ENCODE data around the gene LCK.

Gene LCK

DNA sequence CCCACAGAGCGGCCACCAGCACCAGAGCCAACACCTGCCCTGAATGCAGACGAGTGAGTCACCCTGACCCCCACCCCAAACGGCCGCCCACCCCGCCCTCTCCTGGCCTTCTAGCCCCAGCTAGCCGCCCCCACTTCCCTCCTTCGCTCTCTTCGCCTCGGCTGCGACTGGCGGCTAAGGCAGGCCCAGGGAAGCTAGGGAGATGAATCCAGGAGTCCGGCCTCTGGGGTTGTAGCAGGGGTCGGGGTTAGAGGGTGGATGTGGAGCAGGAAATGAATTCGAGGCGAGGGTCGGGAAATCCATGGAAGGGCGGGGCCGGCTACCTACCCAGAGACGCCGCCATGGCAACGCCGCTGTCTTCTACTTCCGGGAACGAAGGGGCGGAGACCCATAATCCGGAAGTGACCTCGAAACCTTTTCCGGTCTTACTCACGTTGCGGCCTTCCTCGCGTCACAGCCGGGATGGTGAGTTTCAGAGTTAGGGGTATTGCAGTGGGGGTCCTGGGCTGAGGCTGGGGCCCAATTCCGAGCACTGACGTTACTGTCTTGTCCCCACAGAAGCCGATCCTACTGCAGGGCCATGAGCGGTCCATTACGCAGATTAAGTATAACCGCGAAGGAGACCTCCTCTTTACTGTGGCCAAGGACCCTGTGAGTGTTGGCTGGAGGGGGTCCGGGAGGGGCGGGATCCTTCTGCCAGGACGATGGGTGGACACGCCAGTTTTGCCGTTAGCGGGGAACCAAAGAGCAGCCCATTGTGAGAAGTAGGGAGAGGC, 28.9 kb upstream of the LCK start, which contains the start of the genes EIF3I and TMEM234:
Gene EIF3I (plus strand): TSS at position 428 of the 776 bp plus-strand sequence. CDS start 35 bp downstream, at position 463.
Gene TMEM234 (minus strand): TSS at position 374 of the 776 bp plus-strand sequence. CDS start 31 bp downstream, at position 343.
- H2BK120ac ChIP-seq (ENCODE audit: low read depth, low read length) = no peak within 1 kb of the TSS
- H3K36me3 ChIP-seq (ENCODE audit: control insufficient read depth, insufficient read depth, low read length) = peaks cover 7% of the 10 kb centered on the region
- no CpG with 5 or more reads among the region's 46 CpGs for WGBS (ENCODE audit: extremely low coverage, insufficient coverage, low lambda C conversion rate)

GRCh38 chr1:32223683-32224082, 27.4 kb upstream of the LCK start:
- Histone ChIP-seq H4K8ac (ENCODE audit: low read depth, low read length) (no peak overlapping the region), H3K9ac (ENCODE audit: low read length) (no peak overlapping the region), H2BK120ac (ENCODE audit: low read depth, low read length) (no peak overlapping the region), H2BK15ac (replicated peaks; ENCODE audit: low read depth) (no peak overlapping the region), H2BK5ac (ENCODE audit: low read length) (no peak overlapping the region), H3K27ac (ENCODE audit: low read depth, low read length) (no peak overlapping the region), H3K4me2 (ENCODE audit: low read length) (no peak overlapping the region), H3K56ac (ENCODE audit: low read length) (no peak overlapping the region), H2AK5ac (ENCODE audit: low read length) (no peak overlapping the region), H3K79me2 (ENCODE audit: control insufficient read depth, insufficient read depth, low read length) (peaks cover 16% of the 10 kb centered on the region), H3K4me3 (ENCODE audit: low read length) (no peak overlapping the region), H3K4ac (ENCODE audit: low read depth, low read length) (no peak overlapping the region), H3K36me3 (ENCODE audit: control insufficient read depth, insufficient read depth, low read length) (peaks cover 13% of the 10 kb centered on the region), H3K27me3 (ENCODE audit: insufficient read depth, low read length, poor library complexity) (no peaks in the 10 kb centered on the region), H3K79me1 (ENCODE audit: low read length) (peaks cover 17% of the 10 kb centered on the region), H3K4me1 (ENCODE audit: control insufficient read depth, low read depth, low read length) (peaks cover 5% of the 10 kb centered on the region), H4K5ac (ENCODE audit: low read length) (no peak overlapping the region), H3K23ac (ENCODE audit: low read length) (no peak overlapping the region), H3K18ac (ENCODE audit: low read length) (no peak overlapping the region)
- DNase-seq = peak; percentile 27
- whole genome bisulfite sequencing (ENCODE audit: extremely low coverage, insufficient coverage, low lambda C conversion rate) = no CpG with 5 or more reads among the region's 3 CpGs

More for the DNA sequence above, 28.9 kb upstream of the LCK start, which contains the start of the genes EIF3I and TMEM234:
- H3K23ac ChIP-seq (ENCODE audit: low read length) = peak within 1 kb of the TSS; percentile 17
- H3K9ac ChIP-seq (ENCODE audit: low read length) = peak within 1 kb of the TSS; percentile 95
- H2BK15ac ChIP-seq (replicated peaks; ENCODE audit: low read depth) = no peak within 1 kb of the TSS
- peak within 1 kb of the TSS; percentile 77 for H3K4me2 ChIP-seq (ENCODE audit: low read length)
- H3K79me2 ChIP-seq (ENCODE audit: control insufficient read depth, insufficient read depth, low read length) = peaks cover 16% of the 10 kb centered on the region
- H3K27ac ChIP-seq (ENCODE audit: low read depth, low read length) = peak within 1 kb of the TSS; percentile 64
- no peaks in the 10 kb centered on the region for H3K27me3 ChIP-seq (ENCODE audit: insufficient read depth, low read length, poor library complexity)
- no peak within 1 kb of the TSS for H4K5ac ChIP-seq (ENCODE audit: low read length)
- no peak within 1 kb of the TSS for H4K8ac ChIP-seq (ENCODE audit: low read depth, low read length)
- H3K4me1 ChIP-seq (ENCODE audit: control insufficient read depth, low read depth, low read length) = peaks cover 5% of the 10 kb centered on the region
- H3K18ac ChIP-seq (ENCODE audit: low read length) = peak within 1 kb of the TSS; percentile 33
- peak within 1 kb of the TSS; percentile 93 for H3K4me3 ChIP-seq (ENCODE audit: low read length)
- peak within 1 kb of the TSS; percentile 94 for H3K56ac ChIP-seq (ENCODE audit: low read length)
- peak; percentile 98 for DNase-seq
- H2BK5ac ChIP-seq (ENCODE audit: low read length) = peak within 1 kb of the TSS; percentile 64
- H3K4ac ChIP-seq (ENCODE audit: low read depth, low read length) = peak within 1 kb of the TSS; percentile 49
- H3K79me1 ChIP-seq (ENCODE audit: low read length) = peaks cover 17% of the 10 kb centered on the region
- H2AK5ac ChIP-seq (ENCODE audit: low read length) = peak within 1 kb of the TSS; percentile 25

DNA sequence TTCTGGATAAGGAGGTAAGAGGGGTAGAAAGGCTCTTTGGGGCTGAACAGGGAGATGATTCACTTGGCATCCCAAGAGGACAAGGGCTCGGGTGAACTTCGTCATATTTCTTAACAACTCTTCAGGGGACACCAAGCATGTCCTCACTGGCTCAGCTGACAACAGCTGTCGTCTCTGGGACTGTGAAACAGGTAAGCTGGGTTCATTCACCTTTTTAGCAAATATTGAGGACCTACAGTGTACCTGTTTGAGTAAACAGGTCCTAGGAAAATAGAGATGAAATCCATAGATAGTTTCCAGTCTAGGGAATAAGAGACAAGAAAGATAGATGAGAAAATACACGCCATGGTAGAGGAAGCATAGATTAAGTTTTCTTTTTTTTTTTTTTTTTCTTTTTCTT, 26.8 kb upstream of the LCK start:
- Histone ChIP-seq H3K23ac (ENCODE audit: low read length) (no peak overlapping the region), H3K36me3 (ENCODE audit: control insufficient read depth, insufficient read depth, low read length) (peaks cover 15% of the 10 kb centered on the region), H3K79me1 (ENCODE audit: low read length) (peaks cover 17% of the 10 kb centered on the region), H3K56ac (ENCODE audit: low read length) (no peak overlapping the region), H2AK5ac (ENCODE audit: low read length) (no peak overlapping the region), H3K27me3 (ENCODE audit: insufficient read depth, low read length, poor library complexity) (no peaks in the 10 kb centered on the region), H3K18ac (ENCODE audit: low read length) (no peak overlapping the region), H2BK120ac (ENCODE audit: low read depth, low read length) (no peak overlapping the region), H3K4me3 (ENCODE audit: low read length) (no peak overlapping the region), H3K4ac (ENCODE audit: low read depth, low read length) (no peak overlapping the region), H3K4me1 (ENCODE audit: control insufficient read depth, low read depth, low read length) (peaks cover 5% of the 10 kb centered on the region), H2BK5ac (ENCODE audit: low read length) (no peak overlapping the region), H2BK15ac (replicated peaks; ENCODE audit: low read depth) (no peak overlapping the region), H3K79me2 (ENCODE audit: control insufficient read depth, insufficient read depth, low read length) (peaks cover 16% of the 10 kb centered on the region), H3K27ac (ENCODE audit: low read depth, low read length) (no peak overlapping the region), H3K4me2 (ENCODE audit: low read length) (no peak overlapping the region), H4K5ac (ENCODE audit: low read length) (no peak overlapping the region), H3K9ac (ENCODE audit: low read length) (no peak overlapping the region), H4K8ac (ENCODE audit: low read depth, low read length) (no peak overlapping the region)
- DNase-seq = no peak
- no CpG with 5 or more reads among the region's 4 CpGs for WGBS (ENCODE audit: extremely low coverage, insufficient coverage, low lambda C conversion rate)

DNA sequence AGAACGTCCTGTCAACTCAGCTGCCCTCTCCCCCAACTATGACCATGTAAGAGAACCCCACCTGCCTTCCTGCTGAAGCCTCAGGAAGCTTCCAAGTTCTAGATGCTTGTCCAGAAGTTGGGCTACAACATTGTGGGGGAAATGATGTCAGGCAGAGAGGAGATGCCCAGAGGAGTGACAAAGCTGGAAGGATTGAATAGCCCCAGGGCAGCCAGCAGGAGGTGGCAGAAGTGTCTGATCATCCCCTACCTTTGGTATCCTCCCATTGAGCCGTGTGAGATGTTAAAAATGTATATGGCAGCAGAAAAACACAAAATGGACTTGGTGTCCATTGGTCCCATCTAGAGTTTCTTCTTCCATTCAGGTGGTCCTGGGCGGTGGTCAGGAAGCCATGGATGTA, 22.3 kb upstream of the LCK start:
- Histone ChIP-seq H2BK15ac (replicated peaks; ENCODE audit: low read depth) (no peak overlapping the region), H4K5ac (ENCODE audit: low read length) (no peak overlapping the region), H3K4ac (ENCODE audit: low read depth, low read length) (no peak overlapping the region), H3K79me2 (ENCODE audit: control insufficient read depth, insufficient read depth, low read length) (peaks cover 4% of the 10 kb centered on the region), H3K27me3 (ENCODE audit: insufficient read depth, low read length, poor library complexity) (no peaks in the 10 kb centered on the region), H3K18ac (ENCODE audit: low read length) (no peak overlapping the region), H3K4me2 (ENCODE audit: low read length) (no peak overlapping the region), H3K36me3 (ENCODE audit: control insufficient read depth, insufficient read depth, low read length) (peaks cover 20% of the 10 kb centered on the region), H4K8ac (ENCODE audit: low read depth, low read length) (no peak overlapping the region), H3K9ac (ENCODE audit: low read length) (no peak overlapping the region), H3K56ac (ENCODE audit: low read length) (no peak overlapping the region), H2AK5ac (ENCODE audit: low read length) (no peak overlapping the region), H3K4me1 (ENCODE audit: control insufficient read depth, low read depth, low read length) (no peaks in the 10 kb centered on the region), H3K23ac (ENCODE audit: low read length) (no peak overlapping the region), H2BK120ac (ENCODE audit: low read depth, low read length) (no peak overlapping the region), H2BK5ac (ENCODE audit: low read length) (no peak overlapping the region), H3K4me3 (ENCODE audit: low read length) (no peak overlapping the region), H3K79me1 (ENCODE audit: low read length) (peaks cover 5% of the 10 kb centered on the region), H3K27ac (ENCODE audit: low read depth, low read length) (no peak overlapping the region)
- no CpG with 5 or more reads among the region's 3 CpGs for WGBS (ENCODE audit: extremely low coverage, insufficient coverage, low lambda C conversion rate)
- no peak for DNase-seq

- no peak overlapping the region for H3K56ac ChIP-seq (ENCODE audit: low read length)
- H4K8ac ChIP-seq (ENCODE audit: low read depth, low read length) = no peak overlapping the region
- H3K27me3 ChIP-seq (ENCODE audit: insufficient read depth, low read length, poor library complexity) = no peaks in the 10 kb centered on the region
- no CpG with 5 or more reads among the region's 5 CpGs for WGBS (ENCODE audit: extremely low coverage, insufficient coverage, low lambda C conversion rate)
- H3K79me1 ChIP-seq (ENCODE audit: low read length) = no peaks in the 10 kb centered on the region
- peaks cover 13% of the 10 kb centered on the region for H3K36me3 ChIP-seq (ENCODE audit: control insufficient read depth, insufficient read depth, low read length)
- H3K4me2 ChIP-seq (ENCODE audit: low read length) = no peak overlapping the region
- no peak overlapping the region for H2BK15ac ChIP-seq (replicated peaks; ENCODE audit: low read depth)
- H3K18ac ChIP-seq (ENCODE audit: low read length) = no peak overlapping the region
- no peak overlapping the region for H3K4me3 ChIP-seq (ENCODE audit: low read length)
- DNase-seq = no peak
- no peak overlapping the region for H2AK5ac ChIP-seq (ENCODE audit: low read length)
- H2BK120ac ChIP-seq (ENCODE audit: low read depth, low read length) = no peak overlapping the region
- H3K23ac ChIP-seq (ENCODE audit: low read length) = no peak overlapping the region
- no peak overlapping the region for H4K5ac ChIP-seq (ENCODE audit: low read length)
- H3K79me2 ChIP-seq (ENCODE audit: control insufficient read depth, insufficient read depth, low read length) = no peaks in the 10 kb centered on the region
- no peak overlapping the region for H2BK5ac ChIP-seq (ENCODE audit: low read length)
- H3K9ac ChIP-seq (ENCODE audit: low read length) = no peak overlapping the region
- H3K4me1 ChIP-seq (ENCODE audit: control insufficient read depth, low read depth, low read length) = no peaks in the 10 kb centered on the region
- no peak overlapping the region for H3K4ac ChIP-seq (ENCODE audit: low read depth, low read length)
- no peak overlapping the region for H3K27ac ChIP-seq (ENCODE audit: low read depth, low read length)
Observed at GRCh38 chr1:32231843-32232432, 19.1 kb upstream of the LCK start.

All from mesendoderm (in vitro differentiated cells).